ENCODE measurements around the gene CDH4. TPM values are rescaled to one million over a fixed set of nuclear protein-coding genes. Genes with fewer than 3 reads are reported as not detected.

Gene CDH4
- total and polyA plus RNA-seq, 2 of the 4 experiments (the other 2 are of a cell fraction): 1.6 to 3.5 TPM

- Histone ChIP-seq H2BK120ac (ENCODE audit: low read depth, low read length) (no peak overlapping the region), H3K9me1 (ENCODE audit: insufficient read depth, low read length) (peaks cover 5% of the 10 kb centered on the region; the same call in 1 of the 2 replicates), H3K9ac (ENCODE audit: low read depth, low read length) (no peak overlapping the region), H4K8ac (ENCODE audit: low read depth in 2 of 2, low read length in 2 of 2) (no peak overlapping the region), H2BK15ac (ENCODE audit: low read depth, low read length) (no peak overlapping the region), H3K14ac (replicated peaks; ENCODE audit: low read depth, low read length) (no peak overlapping the region), H2BK5ac (ENCODE audit: low read depth, low read length, poor library complexity, severe bottlenecking) (no peak overlapping the region), H4K5ac (ENCODE audit: low read depth, low read length) (no peak overlapping the region), H3K79me1 (ENCODE audit: low read depth in 1 of 2, low read length in 2 of 2) (peaks cover 1 to 8% of the 10 kb centered on the region in 2 experiments; a peak in 2 of 4 replicates), H3K4me1 (ENCODE audit: control insufficient read depth, insufficient read depth, low read length) (0 out of 2 replicates have a peak, but pooled peaks cover 2% of the 10 kb centered on the region), H3K4me3 (ENCODE audit: insufficient read depth, low read depth, low read length) (no peak overlapping the region), H4K91ac (ENCODE audit: insufficient read depth, low read depth, low read length) (no peak overlapping the region), H3K23ac (ENCODE audit: low read depth, low read length) (no peak overlapping the region), H2AK9ac (replicated peaks; ENCODE audit: low read depth, low read length, poor library complexity) (no peak overlapping the region), H2AK5ac (ENCODE audit: low read depth, low read length) (no peak overlapping the region), H3K4ac (ENCODE audit: low read depth, low read length) (no peak overlapping the region), H3K36me3 (ENCODE audit: control insufficient read depth, insufficient read depth, low read length) (no peaks in the 10 kb centered on the region; the same call in 1 of the 2 replicates), H3K27ac (ENCODE audit: insufficient read depth, low read length) (no peak overlapping the region), H2AFZ (replicated peaks; ENCODE audit: low read length, poor library complexity) (no peak overlapping the region), H3K4me2 (ENCODE audit: low read depth, low read length) (no peak overlapping the region), H3K27me3 (ENCODE audit: control insufficient read depth, insufficient read depth, low read length) (no peaks in the 10 kb centered on the region), H3K56ac (ENCODE audit: extremely low read depth, insufficient read depth, low read length) (no peak overlapping the region), H4K20me1 (ENCODE audit: insufficient read depth, low read length) (peaks cover under 1% of the 10 kb centered on the region; the same call in 1 of the 2 replicates), H2BK20ac (ENCODE audit: low read depth, low read length) (no peak overlapping the region), H3K18ac (ENCODE audit: low read depth, low read length) (no peak overlapping the region), H3K9me3 (ENCODE audit: control insufficient read depth, insufficient read depth, low read length) (no peaks in the 10 kb centered on the region)
- TF ChIP-seq USF2 (IDR thresholded peaks at IDR 0.05; ENCODE audit: low read depth, low read length): no peak
- TF ChIP-seq SMC3 (IDR thresholded peaks at IDR 0.05; ENCODE audit: low read depth, low read length): no peak
- TF ChIP-seq ELK1 (IDR thresholded peaks at IDR 0.05; ENCODE audit: borderline replicate concordance, low read depth, low read length): no peak
- TF ChIP-seq RCOR1 (IDR thresholded peaks at IDR 0.05; ENCODE audit: insufficient replicate concordance, low read length): no peak
- no peak for TF ChIP-seq RAD21 (IDR thresholded peaks at IDR 0.05; ENCODE audit: low read length)
- no peak for TF ChIP-seq CHD1 (IDR thresholded peaks at IDR 0.05; ENCODE audit: low read depth, low read length)
- no peak for TF ChIP-seq FOS (IDR thresholded peaks at IDR 0.05; ENCODE audit: low read depth, low read length)
- TF ChIP-seq RFX5 (IDR thresholded peaks at IDR 0.05; ENCODE audit: low read depth, low read length): no peak
- no peak for TF ChIP-seq POLR2A (IDR thresholded peaks at IDR 0.05; ENCODE audit: low read depth, low read length)
- TF ChIP-seq MXI1 (IDR thresholded peaks at IDR 0.05; ENCODE audit: borderline replicate concordance, low read depth, low read length): no peak
- TF ChIP-seq MAZ (IDR thresholded peaks at IDR 0.05; ENCODE audit: borderline replicate concordance, low read depth, low read length): no peak
- TF ChIP-seq CEBPB (IDR thresholded peaks at IDR 0.05; ENCODE audit: low read depth, low read length): no peak
- no peak for TF ChIP-seq CTCF (conservative IDR thresholded peaks at IDR 0.05; ENCODE audit: low read depth, low read length)
- no peak for TF ChIP-seq MAFK (IDR thresholded peaks at IDR 0.05; ENCODE audit: low read depth, low read length)
- no peak for TF ChIP-seq NFE2L2 (IDR thresholded peaks at IDR 0.05; ENCODE audit: low read depth, low read length)
- no peak for TF ChIP-seq BHLHE40 (IDR thresholded peaks at IDR 0.05; ENCODE audit: low read depth, low read length)
- dilution Hi-C loops (cut with HindIII; ENCODE audit: low sequenced_read_pairs, unreplicated experiment): no loop called here
- ATAC-seq (ENCODE audit: low read depth): no peak
- intact Hi-C loops (cut with micrococcal nuclease): no loop called here
- no TSS peak for BruUV-seq (replicated peaks)
- DNase-seq: no peak
- ChIA-PET POLR2A (ENCODE audit: unreplicated experiment) (no interaction called here), CTCF (no interaction called here)
- in situ Hi-C loops (cut with MboI; ENCODE audit: low sequenced_read_pairs): no loop called here
- 42% methylated on average over 3 of the region's 7 CpGs; no CpG with 5 or more reads in 1 of the 2 experiments for WGBS, 2 experiments (ENCODE audit: extremely low coverage in 2 of 2, insufficient read length in 1 of 2)
These were observed 47.6 kb downstream of the CDH4 start for GRCh38 chr20:61299618-61300017.

Measured in IMR-90 (cell line).